Ovary (tissue), 9 donors: Measurements from ENCODE around the gene RANBP1. TPM values are rescaled to one million over a fixed set of nuclear protein-coding genes. Genes with fewer than 3 reads are reported as not detected.

ENCODE experiments used
- DNase-seq, 5 donors: peaks; one replicate each; pipeline ENCODE4 v3.0.0-alpha.2; 2019 to 2020
- H3K27ac ChIP-seq, 2 donors: fragments of 200-600 bp; one replicate each; pipeline versions ENCODE4 v1.5.1 to v1.8.0; 2019 to 2022
- H3K27me3 ChIP-seq: fragments of 200-600 bp; one replicate; pipeline ENCODE4 v1.8.0; 2022
- H3K36me3 ChIP-seq: fragments of 200-600 bp; sonication (generic); one replicate; pipeline ENCODE4 v1.5.1; 2019
- H3K4me1 ChIP-seq: one replicate; pipeline ENCODE4 v1.8.1; 2013; ENCODE audit warnings: mild to moderate bottlenecking, moderate library complexity; ENCODE audit not compliant: insufficient read depth
- H3K4me3 ChIP-seq: fragments of 200-600 bp; sonication (generic); one replicate; pipeline ENCODE4 v1.5.1; 2017
- H3K9me3 ChIP-seq, 2 donors: fragments of 200-600 bp in 1 of 2; sonication (generic) in 1 of 2; one replicate each; pipeline versions ENCODE4 v1.5.1 to v1.8.1; 2013 to 2019; ENCODE audit warnings: mild to moderate bottlenecking in 1 of 2, moderate library complexity in 1 of 2
- CTCF ChIP-seq, 3 donors: fragments of 450-650 bp in 2 of 3; fragments of 200-600 bp in 1 of 3; IDR thresholded peaks; one replicate each; pipeline versions ENCODE4 v1.5.1 to v1.8.0; 2016 to 2022; ENCODE audit warnings: antibody characterized with exemption in 3 of 3, mild to moderate bottlenecking in 1 of 3
- EP300 ChIP-seq: sonication (generic); formaldehyde crosslinking; IDR thresholded peaks from one replicate; pipeline ENCODE4 v1.6.1; 2017; ENCODE audit warnings: antibody characterized with exemption
- POLR2A ChIP-seq: fragments of 450-650 bp; IDR thresholded peaks from one replicate; pipeline ENCODE4 v1.6.1; 2017; ENCODE audit warnings: antibody characterized with exemption, mild to moderate bottlenecking, moderate library complexity
- WGBS, 3 donors: extraction: QIAGEN DNeasy Blood & Tissue Kit in 1 of 3; methylation state at CpG; one replicate each; pipeline versions ENCODE4 v1.1.5 to v1.1.7; 2013 to 2017; 5-methylcytosine and 5-hydroxymethylcytosine counted together
- intact Hi-C, 4 donors: fragments of 100-400 bp; cut with DNase I; formaldehyde crosslinking; loops; one replicate each; pipeline versions ENCODE4 v1.11.0 to v1.15.1; 2022 to 2023
- polyA plus RNA-seq, 2 donors: library from polyadenylated mRNA; stranded (reverse); fragments of 200-250 nt in 1 of 2; fragments of 350-450 nt in 1 of 2; fragmentation: Illumina TruSeq in 1 of 2; extraction: RNeasy Lipid Tissue Mini Kit (QIAGEN cat#74804) in 1 of 2; gene quantifications; one replicate each; pipeline ENCODE4 v1.2.3, GENCODE V29; 2013 to 2014
- total RNA-seq, 7 donors: library from RNA; depleted of rRNA in 2 of 7; stranded (reverse); fragments of >200 nt in 2 of 7; fragmentation: NEBNext Ultra II Directional in 3 of 7; extraction: Animal tissue kit (Norgen Biotek cat#: 25700) in 3 of 7; gene quantifications; one replicate each; pipeline versions ENCODE4 v1.1.0 to v1.2.4, GENCODE V29; 2016 to 2023
- donor health status: DM: no; HTN: no; CAD: no; lungs with moderate emphysema.
- donor health status: DM: no; HTN: no; CAD: no.
- donor health status: Bipolar disorder and iron deficiency.
- donor health status: DM: yes; HTN: yes; CAD: no.
- donor health status: DM: no; HTN: no; CAD: no.
- donor health status: DM: yes; HTN: yes; CAD: no.

The RANBP1 gene
- total and polyA plus RNA-seq, 9 donors, result 62.8 to 198 (median 80.2) TPM

GRCh38 chr22:20160041-20160440, 44.1 kb downstream of the RANBP1 start:
- intact Hi-C loops, result no loop called here
- H3K4me1 ChIP-seq, result no peaks in the 10 kb centered on the region
- H3K9me3 ChIP-seq, result no peaks in the 10 kb centered on the region
- no peak overlapping the region for H3K4me3 ChIP-seq
- 67 to 71% (median 69%) methylated on average over 10 of the region's 10 CpGs for WGBS, 3 donors
- no peak overlapping the region for H3K27ac ChIP-seq
- no peak for DNase-seq
- no peaks in the 10 kb centered on the region for H3K36me3 ChIP-seq
- no peak for TF ChIP-seq EP300
- no peak for TF ChIP-seq CTCF (IDR thresholded peaks at IDR 0.05)
- no peak for TF ChIP-seq POLR2A
- no peaks in the 10 kb centered on the region for H3K27me3 ChIP-seq

GRCh38 chr22:20164863-20165262, 49.0 kb downstream of the RANBP1 start:
- no peaks in the 10 kb centered on the region for H3K27me3 ChIP-seq
- no peak overlapping the region for H3K4me3 ChIP-seq
- no peak for TF ChIP-seq CTCF (IDR thresholded peaks at IDR 0.05)
- TF ChIP-seq POLR2A, result no peak
- TF ChIP-seq EP300, result no peak
- no peaks in the 10 kb centered on the region for H3K9me3 ChIP-seq
- no peak for DNase-seq
- no peak overlapping the region for H3K27ac ChIP-seq
- intact Hi-C loops, result no loop called here
- H3K36me3 ChIP-seq, result no peaks in the 10 kb centered on the region
- 52 to 66% (median 55%) methylated on average over 11 of the region's 11 CpGs for WGBS, 3 donors
- no peaks in the 10 kb centered on the region for H3K4me1 ChIP-seq

- DNase-seq, result no peak
- no peak overlapping the region for H3K4me3 ChIP-seq
- TF ChIP-seq POLR2A, result no peak
- no peak for TF ChIP-seq CTCF (IDR thresholded peaks at IDR 0.05)
- no peak for TF ChIP-seq EP300
- no peaks in the 10 kb centered on the region for H3K36me3 ChIP-seq
- no peaks in the 10 kb centered on the region for H3K9me3 ChIP-seq
- H3K4me1 ChIP-seq, result no peaks in the 10 kb centered on the region
- 90 to 94% (median 94%) methylated on average over 8 to 12 of the region's 12 CpGs for WGBS, 3 donors
- no peak overlapping the region for H3K27ac ChIP-seq
- intact Hi-C loops, result no loop called here
- H3K27me3 ChIP-seq, result no peaks in the 10 kb centered on the region
Measured at GRCh38 chr22:20165421-20165820, 49.5 kb downstream of the RANBP1 start.

GRCh38 chr22:20165913-20166312, 50.0 kb downstream of the RANBP1 start:
- no peak overlapping the region for H3K27ac ChIP-seq
- H3K4me1 ChIP-seq, result no peaks in the 10 kb centered on the region
- H3K4me3 ChIP-seq, result no peak overlapping the region
- TF ChIP-seq EP300, result no peak
- no peak for TF ChIP-seq POLR2A
- TF ChIP-seq CTCF (IDR thresholded peaks at IDR 0.05), result no peak
- WGBS, 3 donors, result 78 to 87% (median 82%) methylated on average over 7 of the region's 7 CpGs
- H3K27me3 ChIP-seq, result no peaks in the 10 kb centered on the region
- H3K9me3 ChIP-seq, result no peaks in the 10 kb centered on the region
- intact Hi-C loops, result no loop called here
- no peak for DNase-seq
- no peaks in the 10 kb centered on the region for H3K36me3 ChIP-seq

- H3K27me3 ChIP-seq, result no peaks in the 10 kb centered on the region
- H3K36me3 ChIP-seq, result no peaks in the 10 kb centered on the region
- WGBS, 3 donors, result 82 to 88% (median 88%) methylated on average over 9 of the region's 9 CpGs
- H3K27ac ChIP-seq, result no peak overlapping the region
- DNase-seq, result no peak
- no peak overlapping the region for H3K4me3 ChIP-seq
- TF ChIP-seq POLR2A, result no peak
- no peak for TF ChIP-seq EP300
- TF ChIP-seq CTCF (IDR thresholded peaks at IDR 0.05), result no peak
- H3K9me3 ChIP-seq, result no peaks in the 10 kb centered on the region
- intact Hi-C loops, result no loop called here
- no peaks in the 10 kb centered on the region for H3K4me1 ChIP-seq
Measured at GRCh38 chr22:20166703-20167102, 50.8 kb downstream of the RANBP1 start.
